IMR-90 (cell line): ENCODE measurements around the gene LUZP1.

Source experiments
- CTCF ChIP-seq: conservative IDR thresholded peaks from 2 replicates; pipeline ENCODE4 v1.5.1; 2012; ENCODE audit warnings: mild to moderate bottlenecking, low read depth, low read length, improper control_type of control experiment
- ELK1 ChIP-seq: fragments of 150-350 bp; IDR thresholded peaks from 2 replicates; pipeline ENCODE4 v1.6.1; 2016; ENCODE audit warnings: low read depth, mild to moderate bottlenecking, low read length, moderate library complexity, borderline replicate concordance
- FOS ChIP-seq: fragments of 150-350 bp; IDR thresholded peaks from 2 replicates; pipeline ENCODE4 v1.6.1; 2016; ENCODE audit warnings: low read depth, low read length
- MAFK ChIP-seq: IDR thresholded peaks from 2 replicates; pipeline ENCODE4 v1.6.1; 2012; ENCODE audit warnings: low read depth, low read length, improper control_type of control experiment
- MXI1 ChIP-seq: IDR thresholded peaks from 2 replicates; pipeline ENCODE4 v1.6.1; 2012; ENCODE audit warnings: low read depth, mild to moderate bottlenecking, low read length, moderate library complexity, borderline replicate concordance
- NFE2L2 ChIP-seq: fragments of 150-350 bp; IDR thresholded peaks from 2 replicates; pipeline ENCODE4 v1.6.1; 2016; ENCODE audit warnings: low read depth, mild to moderate bottlenecking, low read length
- POLR2A ChIP-seq: IDR thresholded peaks from 2 replicates; pipeline ENCODE4 v1.6.1; 2012; ENCODE audit warnings: mild to moderate bottlenecking, low read depth, low read length
- RAD21 ChIP-seq: IDR thresholded peaks from 2 replicates; pipeline ENCODE4 v1.6.1; 2012; ENCODE audit warnings: low read length, improper control_type of control experiment
- RFX5 ChIP-seq: IDR thresholded peaks from 2 replicates; pipeline ENCODE4 v1.8.0; 2012; ENCODE audit warnings: low read depth, mild to moderate bottlenecking, low read length, moderate library complexity

DNA sequence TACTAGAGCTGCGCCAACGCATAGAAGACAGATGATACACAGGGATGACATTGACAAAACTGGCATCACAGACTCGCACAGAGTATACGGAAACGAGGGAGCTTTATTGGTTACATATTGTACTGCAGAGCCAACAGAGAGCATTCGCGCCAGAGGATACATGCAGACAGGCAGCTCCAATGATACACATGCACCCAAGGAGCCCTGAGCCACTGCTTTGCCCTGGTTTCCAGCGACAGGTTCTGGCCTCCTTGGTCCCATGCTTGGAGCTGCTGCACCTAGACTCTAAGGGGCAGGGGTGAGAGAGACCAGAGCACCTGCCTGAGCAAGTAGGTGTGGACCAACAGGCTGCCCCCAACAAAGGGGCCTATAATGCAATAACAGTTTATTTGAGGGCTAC lies 83.8 kb downstream of the LUZP1 start:
- TF ChIP-seq CTCF = no peak
- TF ChIP-seq POLR2A = no peak
- no peak for TF ChIP-seq ELK1
- no peak for TF ChIP-seq RFX5
- TF ChIP-seq RAD21 = no peak
- TF ChIP-seq MXI1 = no peak
- no peak for TF ChIP-seq MAFK
- no peak for TF ChIP-seq NFE2L2
- no peak for TF ChIP-seq FOS
